Smooth muscle cell of the brain vasculature (primary cell): Measurements from ENCODE around the gene LATS1.

Experiments
- DNase-seq: peaks from one replicate; pipeline ENCODE4 v3.0.0-alpha.2; 2012; ENCODE audit warnings: low read depth, low spot score

LATS1 gene

DNA sequence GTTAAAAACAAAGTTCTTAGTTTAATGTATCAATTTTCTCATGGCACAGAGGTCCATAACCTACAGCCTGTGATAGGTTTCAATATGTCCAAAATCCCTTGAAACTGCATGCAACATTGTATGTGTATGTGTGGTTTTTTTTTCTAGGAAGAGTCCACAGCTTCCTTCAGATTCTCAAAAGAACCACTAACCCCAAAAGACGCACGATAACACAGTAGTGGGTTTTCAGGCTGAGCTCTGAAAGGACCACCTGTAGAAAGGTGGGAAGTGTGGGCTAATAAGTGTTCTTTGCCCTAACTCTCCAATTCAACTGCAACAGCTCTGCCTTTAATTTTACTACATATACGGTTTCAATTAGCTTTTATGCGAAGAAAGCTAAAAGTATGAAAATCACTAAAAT lies 57.9 kb downstream of the LATS1 start:
- no peak for DNase-seq

DNA sequence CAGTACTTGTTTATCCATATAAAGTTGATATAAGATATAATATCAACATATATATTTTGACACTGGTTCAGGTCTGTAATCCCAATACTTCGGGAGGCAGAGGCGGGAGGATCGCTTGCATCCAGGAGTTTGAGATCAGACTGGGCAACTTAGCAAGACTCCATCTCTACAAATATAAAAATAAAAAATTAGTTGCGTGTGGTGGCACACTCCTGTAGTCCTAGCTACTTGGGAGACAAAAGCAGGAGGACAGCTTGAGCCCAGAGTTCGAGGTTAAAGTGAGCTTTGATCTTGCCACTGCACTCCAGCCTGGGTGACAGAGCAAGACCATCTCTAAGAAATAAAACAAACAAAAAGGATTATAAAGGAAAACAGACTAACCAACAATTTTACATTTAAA lies 60.5 kb downstream of the LATS1 start:
- DNase-seq, result no peak

DNA sequence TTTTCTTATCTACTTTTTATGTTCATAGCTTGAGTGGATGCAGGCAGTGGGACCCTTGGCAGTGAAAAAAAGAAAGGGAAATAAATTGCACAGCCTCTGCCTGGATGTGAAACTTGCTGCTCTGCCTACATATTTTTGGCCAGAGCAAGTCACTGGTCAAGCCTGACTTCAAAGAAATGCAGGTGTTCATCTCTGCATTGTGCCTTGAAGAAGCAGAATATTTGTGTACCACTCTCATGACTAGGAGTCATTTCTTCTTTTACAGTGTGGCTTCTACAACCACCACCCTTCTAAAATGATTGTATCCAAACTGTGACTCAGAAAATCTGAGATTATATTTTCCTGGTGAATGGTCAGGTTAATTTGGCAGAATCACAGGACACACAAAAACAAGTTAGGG lies 66.8 kb downstream of the LATS1 start:
- DNase-seq, result no peak

DNA sequence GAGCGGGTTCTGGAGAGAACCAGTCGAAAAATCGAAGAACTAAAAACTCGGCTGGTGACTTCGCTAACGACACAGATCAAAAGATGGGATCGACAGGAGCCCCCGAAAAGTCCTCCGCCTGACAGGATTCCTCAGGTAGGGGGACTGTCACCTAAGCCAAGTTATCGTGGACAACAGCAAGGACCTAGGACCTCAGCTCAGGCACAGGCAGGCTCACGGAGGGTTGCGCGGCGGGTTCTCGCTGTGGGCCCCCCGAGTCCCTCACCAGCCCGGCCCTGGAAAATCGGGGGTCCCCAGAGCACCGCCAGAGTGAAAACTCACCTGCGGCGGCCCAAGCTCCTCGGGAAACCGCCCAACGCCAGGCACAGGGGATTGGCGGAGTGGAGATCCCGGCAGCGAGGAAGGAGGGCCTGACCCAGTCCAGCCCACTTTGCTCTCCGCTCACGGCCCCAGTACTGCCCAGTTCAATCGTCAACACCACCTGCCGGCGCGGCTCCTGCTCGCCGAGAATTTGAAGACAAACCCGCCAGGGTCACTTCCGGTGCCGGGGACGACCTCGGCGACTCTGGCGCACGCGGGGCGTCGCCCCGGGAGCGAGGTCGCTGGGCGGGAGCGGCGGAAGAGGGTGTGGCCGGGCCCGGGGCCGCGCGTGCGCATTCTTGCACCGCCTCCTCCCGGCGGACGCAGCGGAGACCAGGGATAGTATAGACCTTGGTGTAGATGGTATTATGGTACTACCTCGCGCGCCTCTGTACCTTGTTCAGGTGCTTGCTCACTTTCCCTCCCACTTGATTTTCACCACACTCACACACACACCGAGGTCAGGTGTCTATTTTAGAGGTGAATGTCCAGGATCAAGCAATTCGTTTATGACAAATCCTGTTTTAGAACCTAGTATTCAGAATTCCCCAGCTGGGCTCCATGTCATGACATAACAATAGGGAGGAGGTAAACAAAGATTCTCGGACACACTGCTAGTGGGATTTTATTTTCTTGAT lies 69.5 kb downstream of the LATS1 start, which contains the start of gene KATNA1:
Gene KATNA1, minus strand, starts transcription at position 567 of the 998 bp plus-strand sequence. CDS start 10,167 bp downstream, outside the sequence.
- DNase-seq, result peak; percentile 33

DNA sequence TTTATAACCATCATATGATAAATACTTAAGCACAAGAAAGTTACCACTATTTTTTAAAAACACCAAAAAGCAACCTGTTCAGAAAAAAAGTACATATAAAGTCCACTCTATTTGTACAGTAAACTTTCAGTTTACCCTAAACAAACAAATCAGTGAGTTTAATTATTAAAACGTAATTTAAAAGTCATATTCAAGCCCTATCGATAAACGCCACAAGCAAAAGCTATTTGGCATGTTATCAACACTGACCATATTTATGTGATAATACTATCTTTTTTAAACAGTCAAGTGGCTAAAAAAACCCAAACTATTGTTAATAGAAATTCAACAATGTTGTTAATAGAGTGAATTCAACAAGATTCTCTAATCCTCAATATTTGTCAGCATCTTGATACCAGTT lies 71.3 kb downstream of the LATS1 start:
- no peak for DNase-seq

DNA sequence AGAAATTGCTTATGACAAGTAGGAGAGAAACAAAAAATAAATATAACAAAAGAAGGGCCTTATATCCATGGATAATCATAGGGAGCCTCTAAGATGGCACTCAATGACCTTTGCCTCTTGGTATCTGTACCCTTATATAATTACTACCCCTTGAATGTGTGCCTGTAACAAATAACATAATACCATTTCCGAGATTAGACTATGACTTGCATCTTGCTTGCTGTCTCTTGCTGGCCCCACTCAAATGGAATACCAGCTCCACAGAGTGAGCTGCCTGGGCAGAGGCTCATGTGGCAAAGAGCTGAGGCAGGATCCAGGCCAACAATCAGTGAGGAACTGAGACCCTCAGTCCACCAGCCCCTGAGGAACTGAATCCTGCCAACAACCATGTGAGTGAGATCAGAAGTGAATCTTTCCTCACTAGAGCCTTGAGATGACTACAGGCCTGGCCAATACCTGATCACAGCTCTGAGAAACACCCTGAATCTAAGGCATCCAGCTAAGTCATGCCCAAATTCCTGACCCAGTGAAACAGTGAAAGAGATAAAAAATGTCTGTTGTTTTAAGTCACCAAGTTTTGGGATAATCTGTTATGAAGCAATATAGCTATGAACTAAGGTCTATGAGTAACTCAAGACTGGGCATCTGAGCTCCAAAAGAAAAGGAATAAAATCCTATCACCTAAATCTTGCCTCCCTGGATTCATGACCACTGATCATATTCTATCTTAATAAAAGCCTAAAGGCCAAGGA lies 74.9 kb downstream of the LATS1 start:
- no peak for DNase-seq

DNA sequence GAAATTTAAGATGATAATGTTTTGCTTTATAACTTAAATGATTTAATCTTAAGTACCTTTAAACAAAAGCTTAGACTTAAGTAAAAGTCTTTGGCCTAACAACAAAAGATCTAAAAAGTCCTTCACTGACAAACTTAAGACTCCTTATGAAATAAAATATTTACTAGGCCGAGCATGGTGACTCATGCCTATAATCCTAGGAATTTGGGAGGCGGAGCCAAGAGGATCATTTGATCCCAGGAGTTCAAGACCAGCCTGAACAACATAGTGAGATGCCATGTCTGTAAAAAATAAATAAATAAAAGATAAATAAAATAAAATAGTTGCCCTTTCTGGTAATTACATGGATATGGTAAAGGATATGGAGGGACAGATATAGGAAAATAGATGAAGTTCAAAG lies 81.8 kb downstream of the LATS1 start:
- DNase-seq, result no peak

DNA sequence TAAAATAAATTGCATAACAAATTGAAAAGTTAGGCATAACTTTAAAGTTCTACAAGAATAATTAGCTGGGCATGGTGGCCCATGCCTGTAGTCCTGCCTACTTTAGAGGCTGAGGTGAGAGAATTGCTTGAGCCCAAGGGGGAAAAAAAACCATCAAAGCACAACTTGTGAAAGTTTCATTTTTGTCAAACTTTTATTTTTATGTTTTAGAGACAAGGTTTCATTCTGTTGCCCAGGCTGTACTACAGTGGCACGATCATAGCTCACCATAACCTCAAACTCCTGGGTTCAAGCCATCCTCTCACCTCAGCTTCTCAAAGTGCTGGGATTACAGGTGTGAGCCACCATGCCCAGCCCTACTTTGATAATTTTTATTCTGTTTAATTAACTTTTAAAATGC lies 83.6 kb downstream of the LATS1 start:
- DNase-seq, result no peak

DNA sequence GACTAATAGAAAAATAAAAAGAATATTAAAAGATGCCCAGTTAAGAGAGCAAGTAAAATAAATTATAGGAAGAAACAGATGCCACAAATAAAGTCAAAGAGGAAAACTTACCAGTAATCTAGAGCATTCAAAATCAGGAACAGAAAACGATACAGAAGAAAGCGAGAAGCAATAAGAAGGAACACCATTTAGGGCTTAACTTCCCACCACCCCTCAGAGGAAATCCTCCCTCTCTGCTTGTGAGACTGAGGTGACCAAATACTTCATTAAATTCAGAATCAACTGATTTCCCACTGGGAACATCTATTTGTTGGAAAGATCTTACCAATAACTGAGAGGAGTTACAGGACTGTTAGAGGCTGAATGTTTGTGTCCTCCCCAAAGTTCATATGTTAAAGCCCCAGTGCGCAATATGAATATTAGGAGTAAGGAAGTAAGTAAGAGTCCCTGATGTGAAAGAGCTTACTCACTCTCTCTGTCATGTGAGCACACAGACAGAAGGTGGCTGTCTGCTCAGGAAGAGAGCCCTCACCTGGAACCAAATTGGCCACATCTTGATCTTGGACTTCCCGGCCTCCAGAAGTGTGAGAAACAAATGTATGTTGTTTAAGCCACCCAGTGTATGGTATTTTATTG lies 88.9 kb downstream of the LATS1 start:
- no peak for DNase-seq

DNA sequence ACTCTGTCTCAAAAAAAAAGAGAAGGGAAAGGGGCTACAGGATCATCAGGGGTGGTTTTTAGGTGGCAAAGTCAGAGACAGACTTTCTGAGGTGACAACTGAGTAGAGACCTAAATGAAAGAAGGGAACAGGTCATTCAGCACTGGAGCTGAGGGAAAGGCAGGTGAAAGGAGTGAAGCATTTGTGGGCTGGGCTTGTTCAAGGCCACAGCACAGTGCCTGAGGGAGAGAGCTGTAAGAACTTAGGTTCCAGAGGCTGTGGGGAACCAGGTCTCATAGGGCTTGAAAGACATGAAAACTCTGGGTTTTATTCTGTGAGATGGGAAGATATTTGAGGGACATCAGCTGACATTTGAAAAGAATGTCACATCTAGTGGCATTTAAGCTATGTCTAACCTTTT lies 90.2 kb downstream of the LATS1 start:
- DNase-seq, result no peak

DNA sequence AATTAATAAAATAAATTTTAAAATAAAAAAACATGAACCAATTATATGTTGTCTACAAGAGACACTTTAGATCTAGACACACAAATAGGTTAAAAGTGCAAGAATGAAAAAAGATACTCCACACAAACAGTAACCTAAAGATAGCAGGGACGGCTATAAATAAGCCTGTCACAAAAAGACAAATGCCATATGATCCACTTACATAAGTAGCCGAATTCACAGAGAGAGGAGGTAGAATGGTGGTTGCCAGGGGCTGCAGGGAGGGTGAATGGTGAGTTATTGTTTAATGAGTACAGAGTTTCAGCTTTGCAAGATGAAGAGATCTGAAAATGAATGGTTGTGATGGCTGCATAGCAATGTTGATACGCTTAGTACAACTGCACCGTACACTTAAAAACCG lies 102.1 kb downstream of the LATS1 start:
- no peak for DNase-seq

DNA sequence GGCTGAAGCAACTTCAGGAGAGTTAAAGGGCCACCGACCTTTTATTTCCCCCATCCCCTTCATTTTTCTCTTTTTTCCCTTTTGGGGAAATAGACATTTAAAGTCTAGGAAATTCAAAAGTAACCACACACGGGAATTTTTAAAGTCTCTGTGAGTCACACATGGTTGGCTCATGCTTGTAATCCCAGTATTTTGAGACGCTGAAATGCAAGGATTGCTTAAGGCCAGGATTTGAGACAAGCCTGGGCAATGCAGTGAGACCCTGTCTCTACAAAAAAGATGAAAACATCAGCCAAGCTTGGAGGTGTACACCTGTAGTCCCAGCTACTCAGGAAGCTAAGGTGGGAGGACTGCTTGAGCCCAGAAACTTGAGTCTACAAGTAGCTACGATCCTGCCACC lies 103.6 kb downstream of the LATS1 start:
- no peak for DNase-seq

DNA sequence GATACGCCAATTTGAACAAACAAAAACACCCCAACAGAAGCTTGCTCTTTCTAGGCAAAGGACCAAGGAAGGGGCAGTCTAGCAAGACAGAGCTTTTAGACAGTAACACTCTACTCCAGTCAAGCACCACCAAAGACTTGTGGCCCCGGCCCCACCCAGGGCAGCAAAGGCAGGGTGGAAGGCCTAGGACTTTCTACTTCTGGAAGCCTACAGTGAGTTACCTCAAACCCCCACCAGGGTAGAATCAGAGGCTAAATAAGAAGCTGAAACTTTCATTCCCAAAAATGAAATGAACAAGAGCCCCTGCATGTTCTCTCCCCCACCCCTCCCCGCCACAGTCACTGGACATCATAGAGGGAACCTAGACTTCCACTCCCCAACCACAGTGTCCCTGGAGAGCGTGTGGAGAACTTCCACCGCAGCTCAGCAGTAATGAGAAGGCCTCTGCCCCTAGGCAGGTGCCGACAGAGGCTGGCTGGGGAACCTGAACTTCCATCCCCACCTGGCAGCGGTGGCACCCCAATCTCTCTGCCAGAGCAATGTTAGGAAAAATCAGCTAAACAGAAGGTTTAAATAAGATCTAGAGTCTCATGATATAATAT lies 109.4 kb downstream of the LATS1 start:
- no peak for DNase-seq
